Subcutaneous abdominal adipose tissue (tissue), 5 donors: ENCODE measurements around the gene ARMH4.

Source experiments
- H3K27ac ChIP-seq: one replicate; pipeline ENCODE4 v1.7.0; 2013; ENCODE audit warnings: low read depth, mild to moderate bottlenecking, inconsistent platforms, low read length, moderate library complexity
- H3K27me3 ChIP-seq, 5 donors: one replicate each; pipeline ENCODE4 v1.7.0; 2013; ENCODE audit warnings: low read length in 5 of 5, inconsistent platforms in 1 of 5; ENCODE audit not compliant: control insufficient read depth in 5 of 5, insufficient read depth in 4 of 5
- H3K36me3 ChIP-seq, 5 donors: one replicate each; pipeline ENCODE4 v1.7.0; 2013; ENCODE audit warnings: low read length in 5 of 5; ENCODE audit not compliant: control insufficient read depth in 5 of 5, insufficient read depth in 5 of 5
- H3K4me1 ChIP-seq, 5 donors: one replicate each; pipeline ENCODE4 v1.7.0; 2013; ENCODE audit warnings: low read length in 5 of 5, mild to moderate bottlenecking in 3 of 5, moderate library complexity in 1 of 5; ENCODE audit not compliant: control insufficient read depth in 5 of 5, insufficient read depth in 5 of 5
- H3K4me3 ChIP-seq, 5 donors: one replicate each; pipeline ENCODE4 v1.7.0; 2013; ENCODE audit warnings: low read length in 5 of 5, low read depth in 1 of 5
- H3K9ac ChIP-seq, 5 donors: one replicate each; pipeline ENCODE4 v1.7.0; 2013; ENCODE audit warnings: low read length in 5 of 5, mild to moderate bottlenecking in 4 of 5, moderate library complexity in 3 of 5
- H3K9me3 ChIP-seq, 5 donors: one replicate each; pipeline ENCODE4 v1.7.0; 2013; ENCODE audit warnings: low read length in 5 of 5; ENCODE audit not compliant: control insufficient read depth in 5 of 5
- donor health status: healthy.
- donor health status: healthy.
- donor health status: healthy.
- donor health status: healthy.
- donor health status: healthy.

Gene ARMH4

DNA sequence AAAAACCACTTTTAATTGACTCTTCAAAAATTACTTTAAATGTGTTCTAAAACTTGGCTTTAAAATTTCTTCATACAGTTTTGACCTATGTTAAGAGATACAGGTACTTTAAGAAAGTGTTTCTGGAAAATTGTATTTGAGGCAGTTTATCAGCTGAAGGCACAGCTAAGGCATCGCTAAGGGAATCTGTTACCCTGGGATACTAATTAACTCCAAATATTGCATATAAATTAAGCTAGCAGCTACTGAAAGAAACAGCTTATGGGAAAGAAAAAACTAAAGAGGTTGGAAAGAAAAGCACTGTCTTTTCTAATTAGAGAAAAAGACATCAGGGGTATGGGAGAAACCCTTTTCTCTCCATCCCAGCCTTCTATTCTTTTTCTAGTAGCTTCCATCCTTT, 152.0 kb downstream of the ARMH4 start:
- H3K9me3 ChIP-seq: no peaks in the 10 kb centered on the region
- H3K27ac ChIP-seq: no peak overlapping the region
- no peak overlapping the region for H3K4me3 ChIP-seq
- peaks cover 0 to 8% (median 4%) of the 10 kb centered on the region in 5 donors for H3K4me1 ChIP-seq
- H3K27me3 ChIP-seq: no peaks in the 10 kb centered on the region
- H3K9ac ChIP-seq: no peak overlapping the region
- H3K36me3 ChIP-seq: no peaks in the 10 kb centered on the region

- Histone ChIP-seq H3K9me3 (no peaks in the 10 kb centered on the region), H3K27ac (no peak overlapping the region), H3K27me3 (no peaks in the 10 kb centered on the region), H3K9ac (no peak overlapping the region), H3K4me1 (peaks cover 0 to 8% (median 4%) of the 10 kb centered on the region in 5 donors), H3K36me3 (no peaks in the 10 kb centered on the region), H3K4me3 (no peak overlapping the region)
Observed at GRCh38 chr14:57999471-57999870, 152.5 kb downstream of the ARMH4 start.

- Histone ChIP-seq H3K4me1 (peaks cover 0 to 8% (median 4%) of the 10 kb centered on the region in 5 donors), H3K27me3 (no peaks in the 10 kb centered on the region), H3K4me3 (no peak overlapping the region), H3K9ac (no peak overlapping the region), H3K36me3 (no peaks in the 10 kb centered on the region), H3K27ac (no peak overlapping the region), H3K9me3 (no peaks in the 10 kb centered on the region)
Observed at GRCh38 chr14:57998766-57999165, 153.2 kb downstream of the ARMH4 start.

DNA sequence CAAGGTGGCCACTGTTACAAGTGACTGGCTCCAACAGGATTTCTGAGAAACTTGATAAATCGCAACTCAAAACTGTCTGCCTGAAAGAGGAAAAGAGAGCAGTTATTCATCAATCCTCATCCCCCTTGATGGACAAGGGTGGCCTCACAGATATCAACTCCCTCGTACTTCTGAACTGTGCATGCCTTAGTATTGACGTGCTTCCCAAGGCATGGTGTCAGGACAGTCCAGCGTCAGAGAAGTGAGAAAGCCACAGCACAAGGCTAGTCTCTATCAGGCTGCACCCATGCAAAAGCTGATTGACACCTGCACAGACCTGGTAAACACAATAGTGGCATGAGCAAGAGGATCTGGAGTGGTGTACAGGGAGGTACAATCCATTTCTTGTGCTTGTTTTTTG, 160.7 kb downstream of the ARMH4 start:
- no peaks in the 10 kb centered on the region for H3K9me3 ChIP-seq
- H3K9ac ChIP-seq: no peak overlapping the region
- H3K27me3 ChIP-seq: no peaks in the 10 kb centered on the region
- H3K4me1 ChIP-seq: no peaks in the 10 kb centered on the region
- no peak overlapping the region for H3K27ac ChIP-seq
- no peaks in the 10 kb centered on the region for H3K36me3 ChIP-seq
- H3K4me3 ChIP-seq: no peak overlapping the region

- no peaks in the 10 kb centered on the region for H3K27me3 ChIP-seq
- H3K27ac ChIP-seq: no peak overlapping the region
- no peaks in the 10 kb centered on the region for H3K36me3 ChIP-seq
- H3K9ac ChIP-seq: no peak overlapping the region
- no peak overlapping the region for H3K4me3 ChIP-seq
- H3K9me3 ChIP-seq: no peaks in the 10 kb centered on the region
- H3K4me1 ChIP-seq: no peaks in the 10 kb centered on the region
Observed at GRCh38 chr14:57988445-57988844, 163.6 kb downstream of the ARMH4 start.

DNA sequence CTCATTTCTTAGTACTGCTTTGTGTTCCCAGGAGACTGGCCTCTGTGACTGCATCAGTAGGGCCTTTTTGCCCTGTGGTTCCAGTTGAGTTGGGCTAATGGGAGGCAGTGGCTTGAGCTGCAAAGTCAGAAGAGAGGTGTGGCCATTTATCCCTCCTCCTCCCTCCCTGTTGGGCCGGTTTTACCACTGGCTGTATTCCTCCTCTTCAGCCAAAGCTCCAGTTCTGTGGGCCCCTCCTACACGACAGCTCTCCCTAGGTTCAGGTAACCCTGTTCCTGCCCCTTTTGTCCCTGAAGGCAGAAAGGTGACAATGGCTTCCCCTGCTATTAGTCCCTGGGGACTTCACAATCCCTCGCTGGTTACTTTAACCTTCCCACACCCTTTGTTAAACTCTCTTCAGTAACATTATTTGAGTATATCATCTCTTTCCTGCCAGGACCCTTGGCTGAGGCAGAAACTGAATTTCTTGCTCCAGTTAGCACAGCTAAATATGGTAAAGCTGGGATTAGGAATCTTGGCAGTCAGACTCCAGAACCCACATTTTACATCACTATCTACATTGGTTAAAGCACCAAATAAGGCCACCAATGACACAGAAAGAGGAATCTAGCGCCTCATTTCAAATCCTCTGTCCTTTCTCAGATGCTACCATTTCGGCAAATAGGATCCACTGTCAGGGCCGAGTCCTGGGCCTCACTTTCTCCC, 164.3 kb downstream of the ARMH4 start:
- Histone ChIP-seq H3K4me1 (no peaks in the 10 kb centered on the region), H3K9me3 (no peaks in the 10 kb centered on the region), H3K36me3 (no peaks in the 10 kb centered on the region), H3K9ac (no peak overlapping the region), H3K4me3 (no peak overlapping the region), H3K27ac (no peak overlapping the region), H3K27me3 (peaks cover 0 to 2% (median 0%) of the 10 kb centered on the region in 5 donors)

GRCh38 chr14:57987051-57987450, 165.0 kb downstream of the ARMH4 start:
- Histone ChIP-seq H3K4me1 (no peaks in the 10 kb centered on the region), H3K9ac (no peak overlapping the region), H3K4me3 (no peak overlapping the region), H3K36me3 (no peaks in the 10 kb centered on the region), H3K9me3 (no peaks in the 10 kb centered on the region), H3K27me3 (peaks cover 0 to 2% (median 0%) of the 10 kb centered on the region in 5 donors), H3K27ac (no peak overlapping the region)

- Histone ChIP-seq H3K4me3 (no peak overlapping the region), H3K27ac (no peak overlapping the region), H3K9me3 (no peaks in the 10 kb centered on the region), H3K36me3 (no peaks in the 10 kb centered on the region), H3K27me3 (peaks cover 0 to 2% (median 0%) of the 10 kb centered on the region in 5 donors), H3K4me1 (no peaks in the 10 kb centered on the region), H3K9ac (no peak overlapping the region)
Observed at GRCh38 chr14:57982804-57983634, 169.0 kb downstream of the ARMH4 start.

DNA sequence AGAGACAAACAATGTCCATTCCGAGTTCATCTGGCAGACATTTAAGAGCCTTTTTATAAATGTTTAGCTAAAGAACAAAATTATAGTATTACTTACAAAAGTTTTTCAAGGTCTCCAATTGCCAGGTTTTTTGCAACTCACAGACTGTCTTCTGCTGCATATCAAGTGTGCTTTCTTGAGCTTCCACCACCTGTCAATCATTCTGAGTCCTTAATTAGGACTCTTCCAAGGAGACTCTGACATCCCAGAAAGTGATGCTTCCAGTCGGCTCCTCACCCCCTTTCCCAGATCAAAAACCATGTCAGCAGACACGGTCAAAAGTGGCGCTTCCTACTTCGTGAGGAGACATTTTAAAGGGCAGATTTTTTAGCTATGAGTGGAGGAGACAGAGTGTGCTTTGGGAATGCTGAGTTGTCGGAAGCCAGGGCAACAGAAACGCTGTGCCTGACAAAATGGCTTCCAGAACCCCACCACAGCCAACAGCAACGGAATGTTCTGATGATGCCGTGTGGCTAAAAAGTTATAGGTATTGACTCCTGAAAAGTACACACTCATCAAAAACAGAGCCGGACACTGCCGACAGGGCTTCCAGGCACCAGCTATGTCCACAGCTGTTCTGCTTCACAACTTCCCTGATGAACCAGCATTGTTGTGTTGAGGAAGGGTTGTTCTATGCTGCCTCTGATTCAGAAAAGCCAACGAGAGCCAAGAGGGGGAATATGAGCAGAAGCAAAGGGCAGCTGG, 170.0 kb downstream of the ARMH4 start:
- H3K4me1 ChIP-seq: no peaks in the 10 kb centered on the region
- H3K9ac ChIP-seq: no peak overlapping the region
- H3K4me3 ChIP-seq: no peak overlapping the region
- H3K27ac ChIP-seq: no peak overlapping the region
- H3K27me3 ChIP-seq: peaks cover 0 to 2% (median 0%) of the 10 kb centered on the region in 5 donors
- no peaks in the 10 kb centered on the region for H3K9me3 ChIP-seq
- H3K36me3 ChIP-seq: no peaks in the 10 kb centered on the region
